ENCODE measurements around the gene FILIP1.

DNA sequence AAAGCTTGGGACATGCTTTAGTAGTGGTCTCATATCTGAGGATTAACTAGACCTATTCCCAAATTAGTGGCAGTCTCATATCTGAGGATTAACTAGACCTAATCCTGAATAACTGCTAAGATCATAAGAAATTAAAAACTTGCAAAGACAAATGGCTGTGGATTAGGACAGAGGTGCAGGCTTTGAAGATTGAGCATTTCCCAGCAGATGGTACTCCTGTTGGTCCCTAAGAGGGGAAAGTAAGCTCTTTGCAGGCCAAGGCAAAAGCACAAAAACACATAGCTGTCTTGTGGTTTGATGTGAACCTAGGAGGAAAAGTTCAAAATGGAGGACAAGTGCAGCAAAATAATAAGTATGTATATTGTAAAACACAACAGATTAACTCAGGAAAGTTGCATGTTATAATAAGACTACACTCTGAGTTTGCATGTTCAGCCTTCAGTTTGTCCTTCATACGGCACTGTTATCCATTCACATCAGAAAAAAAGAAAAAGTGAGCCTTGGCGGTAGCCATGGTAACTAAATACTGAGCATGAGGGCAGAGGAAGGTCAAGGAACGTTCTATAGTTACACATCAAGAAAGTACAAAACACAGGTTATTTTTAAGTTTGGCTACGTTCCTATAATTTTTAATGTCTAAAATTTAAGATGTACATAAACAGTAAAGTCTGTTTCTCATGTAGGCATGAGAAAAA is 62.8 kb downstream of the FILIP1 start:
- TF ChIP-seq MYC (IDR thresholded peaks at IDR 0.05; ENCODE audit: insufficient read depth, insufficient read length, insufficient replicate concordance, low read length, severe bottlenecking) (no peak), EP300 (IDR thresholded peaks at IDR 0.05; ENCODE audit: borderline replicate concordance in 1 of 2, control insufficient read depth in 1 of 2, low read depth in 2 of 2, low read length in 2 of 2) (no peak), NFXL1 (IDR thresholded peaks at IDR 0.05; ENCODE audit: borderline replicate concordance) (no peak), JUND (IDR thresholded peaks at IDR 0.05; ENCODE audit: low read depth, low read length) (no peak), TCF12 (IDR thresholded peaks at IDR 0.05; ENCODE audit: low read depth, low read length) (no peak), REST (IDR thresholded peaks at IDR 0.05; ENCODE audit: low read depth, low read length) (no peak), RAD21 (IDR thresholded peaks at IDR 0.05; ENCODE audit: insufficient read depth, low read depth, low read length) (no peak), RB1 (IDR thresholded peaks at IDR 0.05; ENCODE audit: borderline replicate concordance) (no peak), POLR2A (IDR thresholded peaks at IDR 0.05; ENCODE audit: low read depth, low read length) (no peak), SPI1 (IDR thresholded peaks at IDR 0.05; ENCODE audit: borderline replicate concordance, insufficient read depth, low read depth, low read length) (no peak), E2F4 (IDR thresholded peaks at IDR 0.05; ENCODE audit: low read depth, low read length) (no peak)
- TF ChIP-seq, protein P1, sequence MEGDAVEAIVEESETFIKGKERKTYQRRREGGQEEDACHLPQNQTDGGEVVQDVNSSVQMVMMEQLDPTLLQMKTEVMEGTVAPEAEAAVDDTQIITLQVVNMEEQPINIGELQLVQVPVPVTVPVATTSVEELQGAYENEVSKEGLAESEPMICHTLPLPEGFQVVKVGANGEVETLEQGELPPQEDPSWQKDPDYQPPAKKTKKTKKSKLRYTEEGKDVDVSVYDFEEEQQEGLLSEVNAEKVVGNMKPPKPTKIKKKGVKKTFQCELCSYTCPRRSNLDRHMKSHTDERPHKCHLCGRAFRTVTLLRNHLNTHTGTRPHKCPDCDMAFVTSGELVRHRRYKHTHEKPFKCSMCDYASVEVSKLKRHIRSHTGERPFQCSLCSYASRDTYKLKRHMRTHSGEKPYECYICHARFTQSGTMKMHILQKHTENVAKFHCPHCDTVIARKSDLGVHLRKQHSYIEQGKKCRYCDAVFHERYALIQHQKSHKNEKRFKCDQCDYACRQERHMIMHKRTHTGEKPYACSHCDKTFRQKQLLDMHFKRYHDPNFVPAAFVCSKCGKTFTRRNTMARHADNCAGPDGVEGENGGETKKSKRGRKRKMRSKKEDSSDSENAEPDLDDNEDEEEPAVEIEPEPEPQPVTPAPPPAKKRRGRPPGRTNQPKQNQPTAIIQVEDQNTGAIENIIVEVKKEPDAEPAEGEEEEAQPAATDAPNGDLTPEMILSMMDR (IDR thresholded peaks at IDR 0.05 in 2 of 3, conservative IDR thresholded peaks at IDR 0.05 in 1 of 3; ENCODE audit: control insufficient read depth in 2 of 3, extremely low read depth in 1 of 3, insufficient read depth in 1 of 3, low read depth in 3 of 3, low read length in 3 of 3), result no peak
- TF ChIP-seq, protein P2, sequence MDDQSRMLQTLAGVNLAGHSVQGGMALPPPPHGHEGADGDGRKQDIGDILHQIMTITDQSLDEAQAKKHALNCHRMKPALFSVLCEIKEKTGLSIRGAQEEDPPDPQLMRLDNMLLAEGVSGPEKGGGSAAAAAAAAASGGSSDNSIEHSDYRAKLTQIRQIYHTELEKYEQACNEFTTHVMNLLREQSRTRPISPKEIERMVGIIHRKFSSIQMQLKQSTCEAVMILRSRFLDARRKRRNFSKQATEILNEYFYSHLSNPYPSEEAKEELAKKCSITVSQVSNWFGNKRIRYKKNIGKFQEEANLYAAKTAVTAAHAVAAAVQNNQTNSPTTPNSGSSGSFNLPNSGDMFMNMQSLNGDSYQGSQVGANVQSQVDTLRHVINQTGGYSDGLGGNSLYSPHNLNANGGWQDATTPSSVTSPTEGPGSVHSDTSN (IDR thresholded peaks at IDR 0.05; ENCODE audit: insufficient replicate concordance, low read depth, low read length), result no peak

Measured in GM12878 (cell line).